K562 (cell line): ENCODE data around the gene RBKS. TPM values are rescaled to one million over a fixed set of nuclear protein-coding genes. Genes with fewer than 3 reads are reported as not detected.

Experiments used
- ATAC-seq: fragments of 200-7000 bp; cut with Tn5 transposase; 3 replicates; pipeline ENCODE4 v1.9.1; 2020; ENCODE audit warnings: moderate library complexity
- BruUV-seq: library from RNA; stranded (reverse); fragments of 400-500 nt; replicated peaks from 2 replicates; lab custom pipeline; 2021; lab: Mats Ljungman, UMichigan
- CTCF ChIA-PET: fragments of 300-600 bp; formaldehyde crosslinking; extraction: SDS; loops from one replicate; lab custom pipeline; 2021; ENCODE audit warnings: low intra/inter-chr PET ratio; lab: Yijun Ruan, JAX
- POLR2A ChIA-PET: fragments of 300-600, 350-650 bp; sonication (Branson Sonifier 250); formaldehyde crosslinking; extraction: SDS; loops from one replicate; lab custom pipeline; 2021; ENCODE audit warnings: antibody characterized with exemption, inconsistent platforms; lab: Yijun Ruan, JAX
- DNase-seq, 4 experiments: peaks; one replicate each; pipeline versions ENCODE4 v3.0.0 to v3.0.0-alpha.2; 2011 to 2018; ENCODE audit warnings: low spot score in 3 of 4, mixed read lengths in 3 of 4; ENCODE audit errors: extremely low read depth in 1 of 4
- FAIRE-seq: peaks from 2 replicates; lab custom pipeline; 2011; peaks lifted over from hg19 to GRCh38; lab: Jason Lieb, UNC
- H2AFZ ChIP-seq: 2 replicates; pipeline ENCODE4 v1.6.0; 2011; ENCODE audit warnings: low read depth, low read length, control low read depth, inconsistent platforms
- H3K27ac ChIP-seq: fragments of 200-600 bp; 3 replicates; pipeline ENCODE4 v1.8.0; 2011; ENCODE audit warnings: low read depth, mild to moderate bottlenecking, control low read depth, inconsistent platforms, low read length, moderate library complexity, mixed read lengths; ENCODE audit errors: extremely low read depth
- H3K27me3 ChIP-seq, 2 experiments: fragments of 300-600 bp in 1 of 2; 2 replicates in 1 of 2; 3 replicates in 1 of 2; pipeline versions ENCODE4 v1.6.0 to v1.8.0; 2011; ENCODE audit warnings: inconsistent platforms in 2 of 2, low read length in 2 of 2, mild to moderate bottlenecking in 1 of 2, mixed read lengths in 1 of 2, moderate library complexity in 1 of 2; ENCODE audit not compliant: control insufficient read depth in 2 of 2, insufficient read depth in 2 of 2
- H3K36me3 ChIP-seq: fragments of 300-600 bp; 3 replicates; pipeline ENCODE4 v1.8.0; 2011; ENCODE audit warnings: mild to moderate bottlenecking, low read length, inconsistent platforms; ENCODE audit not compliant: control insufficient read depth, insufficient read depth
- H3K4me1 ChIP-seq, 2 experiments: fragments of 200-600 bp in 1 of 2; replicated peaks in 1 of 2; 2 replicates in 1 of 2; 3 replicates in 1 of 2; pipeline versions ENCODE4 v1.5.1 to v1.8.0; 2011; ENCODE audit warnings: inconsistent platforms in 2 of 2, low read length in 2 of 2, mild to moderate bottlenecking in 1 of 2, mixed read lengths in 1 of 2, moderate library complexity in 1 of 2; ENCODE audit not compliant: control insufficient read depth in 2 of 2, insufficient read depth in 2 of 2
- H3K4me2 ChIP-seq: 2 replicates; pipeline ENCODE4 v1.6.1; 2011; ENCODE audit warnings: low read length, control low read depth, inconsistent platforms, mixed read lengths; ENCODE audit not compliant: insufficient read depth
- H3K4me3 ChIP-seq: fragments of 200-600 bp; sonication (generic), shearing (Covaris generic); 2 replicates; pipeline ENCODE4 v1.5.1; 2016; ENCODE audit warnings: control low read depth, inconsistent platforms
- H3K79me2 ChIP-seq: fragments of 200-600 bp; 3 replicates; pipeline ENCODE4 v1.8.0; 2011; ENCODE audit warnings: low read length, inconsistent platforms; ENCODE audit not compliant: control insufficient read depth, insufficient read depth
- H3K9ac ChIP-seq, 2 experiments: 2 replicates each; pipeline versions ENCODE4 v1.6.0 to v1.6.1; 2011; ENCODE audit warnings: low read depth in 2 of 2, low read length in 2 of 2, control low read depth in 1 of 2, inconsistent platforms in 1 of 2, mild to moderate bottlenecking in 1 of 2, mixed read lengths in 1 of 2; ENCODE audit not compliant: insufficient read depth in 1 of 2
- H3K9me1 ChIP-seq: one replicate; pipeline ENCODE4 v1.6.0; 2011; ENCODE audit warnings: inconsistent platforms, mild to moderate bottlenecking, low read length, moderate library complexity; ENCODE audit not compliant: control insufficient read depth, insufficient read depth
- H3K9me3 ChIP-seq: replicated peaks from 2 replicates; pipeline ENCODE4 v1.5.1; 2011; ENCODE audit warnings: low read depth, low read length, inconsistent platforms; ENCODE audit not compliant: control insufficient read depth, insufficient read depth
- H4K20me1 ChIP-seq: replicated peaks from 2 replicates; pipeline ENCODE4 v1.6.1; 2011; ENCODE audit warnings: low read length, inconsistent platforms, mixed read lengths; ENCODE audit not compliant: control insufficient read depth, insufficient read depth
- CBX5 ChIP-seq: IDR thresholded peaks from 2 replicates; pipeline ENCODE4 v1.6.1; 2014; ENCODE audit warnings: low read depth, borderline replicate concordance
- ELF4 ChIP-seq: fragments of 450-650 bp; formaldehyde crosslinking; IDR thresholded peaks from 2 replicates; pipeline ENCODE4 v1.4.0; 2022; ENCODE audit warnings: missing genetic modification characterization
- KAT7 ChIP-seq: sonication (generic); formaldehyde crosslinking; IDR thresholded peaks from 2 replicates; pipeline ENCODE4 v1.8.0; 2022; ENCODE audit warnings: missing genetic modification reagents, mild to moderate bottlenecking, borderline replicate concordance
- MAFF ChIP-seq: IDR thresholded peaks from 2 replicates; pipeline ENCODE4 v1.6.1; 2012; ENCODE audit warnings: low read length, improper control_type of control experiment
- MTA1 ChIP-seq: fragments of 450-650 bp; IDR thresholded peaks from 2 replicates; pipeline ENCODE4 v1.6.1; 2017; ENCODE audit warnings: borderline replicate concordance
- NFRKB ChIP-seq: fragments of 450-650 bp; IDR thresholded peaks from 2 replicates; pipeline ENCODE4 v1.6.1; 2016; ENCODE audit warnings: low read depth
- OTX1 ChIP-seq: fragments of 450-650 bp; formaldehyde crosslinking; IDR thresholded peaks from 2 replicates; pipeline ENCODE4 v1.4.0; 2022; ENCODE audit warnings: mild to moderate bottlenecking
- RERE ChIP-seq: sonication (generic); formaldehyde crosslinking; IDR thresholded peaks from 2 replicates; pipeline ENCODE4 v1.8.0; 2023; ENCODE audit warnings: missing genetic modification reagents, mild to moderate bottlenecking, borderline replicate concordance
- RFX5 ChIP-seq: IDR thresholded peaks from 2 replicates; pipeline ENCODE4 v1.6.1; 2011; ENCODE audit warnings: low read depth, mild to moderate bottlenecking, improper control_type of control experiment, low read length
- ZC3H8 ChIP-seq: fragments of 450-650 bp; IDR thresholded peaks from 2 replicates; pipeline ENCODE4 v1.6.1; 2017
- WGBS: fragments of 100-300 bp; shearing (Covaris generic); methylation state at CpG from one replicate; pipeline ENCODE4 v1.1.6; 2016; ENCODE audit warnings: low coverage, mixed read lengths; ENCODE audit not compliant: insufficient coverage; ENCODE audit errors: missing lambda C conversion rate; 5-methylcytosine and 5-hydroxymethylcytosine counted together
- in situ Hi-C: fragments of 300-500 bp; cut with MboI; formaldehyde crosslinking; loops from 4 replicates; pipeline ENCODE4 v1.15.0; 2018; ENCODE audit warnings: inconsistent platforms, mixed read lengths
- intact Hi-C: fragments of 100-400 bp; cut with micrococcal nuclease; formaldehyde crosslinking; loops from 2 replicates; pipeline ENCODE4 v1.14.2; 2022
- polyA plus RNA-seq, 8 experiments: library from polyadenylated mRNA; depleted of rRNA in 4 of 8; stranded (reverse) in 5 of 8; unstranded in 3 of 8; fragments of >200 nt; fragmentation: Nextera tagmentation in 2 of 8; fragmentation: Illumina TruSeq in 1 of 8; extraction: Ambion mirVana in 2 of 8; extraction: Trizol in 1 of 8; gene quantifications; 2 replicates each; pipeline versions ENCODE4 v1.2.1 to v1.2.3, GENCODE V29; 2011 to 2014; ENCODE audit warnings: inconsistent platforms in 1 of 8, missing spikeins in 1 of 8
- total RNA-seq, 7 experiments: library from RNA; depleted of rRNA in 6 of 7; stranded (reverse); fragments of >200 nt in 6 of 7; fragmentation: Illumina TruSeq in 2 of 7; extraction: Trizol in 2 of 7; gene quantifications; 2 replicates each; pipeline versions ENCODE4 v1.2.1 to v1.2.3, GENCODE V29; 2011 to 2021; ENCODE audit warnings: low replicate concordance in 1 of 7

RBKS gene
- total and polyA plus RNA-seq, 9 of the 15 experiments (the other 6 are each of a cell fraction or from before 2014, with no cell fraction given): 0.06 to 0.39 (median 0.19) TPM

- TF ChIP-seq RERE (CRISPR knock-in tag): no peak
- TF ChIP-seq KAT7: 0 out of 2 replicates have a peak, but pooled peaks have one; percentile 70
- TF ChIP-seq ELF4: no peak
- TF ChIP-seq CBX5: no peak
- TF ChIP-seq MTA1: peak; percentile 76; the same call in 1 of the 2 replicates
Observed at GRCh38 chr2:27925766-27926472, 35.7 kb upstream of the RBKS start (continued).

GRCh38 chr2:27922842-27923241 is 32.7 kb upstream of the RBKS start:
- Histone ChIP-seq H3K27me3 (no peaks in the 10 kb centered on the region), H4K20me1 (no peaks in the 10 kb centered on the region), H3K36me3 (no peaks in the 10 kb centered on the region), H3K9me3 (no peaks in the 10 kb centered on the region), H3K79me2 (no peaks in the 10 kb centered on the region), H3K9ac (no peak overlapping the region), H3K4me2 (no peak overlapping the region), H3K9me1 (no peaks in the 10 kb centered on the region), H3K4me1 (peaks cover 0 to 17% of the 10 kb centered on the region in 2 experiments; a peak in 4 of 5 replicates), H3K4me3 (no peak overlapping the region), H3K27ac (no peak overlapping the region), H2AFZ (no peak overlapping the region)
- TF ChIP-seq MAFF (no peak), RFX5 (no peak), NFRKB (no peak), OTX1 (CRISPR knock-in tag) (no peak), ZC3H8 (no peak)
- in situ Hi-C loops: no loop called here
- ChIA-PET POLR2A (no interaction called here), CTCF (no interaction called here)
- no peak for FAIRE-seq
- DNase-seq: no peak
- no peak for ATAC-seq
- intact Hi-C loops: no loop called here
- no TSS peak for BruUV-seq
- 32% methylated on average over 1 of the region's 1 CpG for WGBS
